CD4-positive, alpha-beta T cell treated with Interleukin-4 for 4 hours (primary cell): Measurements from ENCODE around the gene SMIM5.

Source experiments
- DNase-seq: peaks from one replicate; pipeline ENCODE4 v3.0.0-alpha.2; 2020

Gene SMIM5

GRCh38 chr17:75604034-75604695, 29.1 kb upstream of the SMIM5 start:
- DNase-seq: no peak

DNA sequence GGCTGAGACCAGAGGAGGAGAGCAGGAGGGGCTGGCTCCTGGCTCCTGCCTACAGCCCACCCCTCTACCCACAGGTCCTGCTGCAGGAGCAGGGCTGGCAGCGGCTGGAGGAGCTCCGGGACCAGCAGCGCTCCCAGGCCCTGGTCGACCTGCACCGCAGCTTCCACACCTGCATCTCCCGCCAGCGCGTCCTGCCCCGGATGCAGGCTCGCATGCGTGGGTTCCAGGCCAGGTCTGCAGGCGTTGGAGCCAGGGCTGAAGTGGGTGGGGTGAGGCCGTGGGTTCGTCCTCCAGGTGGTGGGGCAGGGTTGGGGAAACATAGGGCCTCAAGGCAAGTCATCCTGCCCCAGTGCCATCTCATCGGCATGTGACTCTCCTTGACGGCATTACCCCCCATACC, 27.4 kb upstream of the SMIM5 start:
- DNase-seq: no peak

DNA sequence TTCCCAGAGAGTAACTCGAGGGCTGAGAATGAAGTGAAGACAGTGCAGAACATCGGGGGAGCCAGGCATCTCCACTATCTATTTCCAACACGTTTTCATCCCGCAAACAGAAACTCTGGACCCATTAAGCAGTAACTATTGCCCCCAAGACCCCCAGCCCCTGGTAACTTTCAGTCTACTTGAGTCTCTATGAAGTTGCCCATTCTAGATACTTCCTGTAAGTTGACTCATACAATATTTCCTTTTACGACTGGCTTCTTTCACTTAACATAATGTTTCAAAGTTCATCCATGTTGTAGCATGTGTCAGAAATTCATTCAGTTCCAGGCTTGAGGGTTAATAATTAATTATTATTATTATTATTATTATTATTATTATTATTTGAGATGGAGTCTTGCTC, 26.1 kb upstream of the SMIM5 start:
- DNase-seq: no peak

- no peak for DNase-seq
Measured at GRCh38 chr17:75610103-75610984, 22.9 kb upstream of the SMIM5 start.

DNA sequence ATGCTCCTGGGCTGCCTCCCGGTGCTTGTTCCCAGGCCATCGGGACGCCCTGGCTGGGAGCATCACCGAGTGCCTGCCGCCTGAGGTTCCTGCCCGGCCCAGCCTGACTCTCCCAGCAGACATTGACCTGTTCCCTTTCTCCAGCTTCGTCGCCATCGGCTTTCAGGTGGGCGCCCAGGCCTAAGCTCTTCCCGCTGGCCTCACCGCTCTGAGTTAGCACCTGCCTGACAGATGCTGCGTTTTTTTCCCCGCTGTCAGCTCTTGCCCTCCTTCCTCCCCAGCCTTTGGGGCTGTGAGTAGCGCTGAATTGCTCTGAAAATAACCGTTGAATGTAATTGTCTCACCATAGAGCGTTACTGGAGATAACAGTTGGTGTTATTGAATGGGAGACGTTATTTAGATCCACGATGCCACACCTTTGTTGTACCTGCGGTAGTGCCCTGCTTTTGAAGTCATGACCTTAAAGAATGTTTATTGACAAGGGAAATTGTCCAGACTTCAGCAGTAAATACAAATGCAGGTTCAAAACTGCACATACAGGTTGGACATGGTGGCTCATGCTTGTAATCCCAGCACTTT, 21.3 kb upstream of the SMIM5 start:
- DNase-seq: no peak

DNA sequence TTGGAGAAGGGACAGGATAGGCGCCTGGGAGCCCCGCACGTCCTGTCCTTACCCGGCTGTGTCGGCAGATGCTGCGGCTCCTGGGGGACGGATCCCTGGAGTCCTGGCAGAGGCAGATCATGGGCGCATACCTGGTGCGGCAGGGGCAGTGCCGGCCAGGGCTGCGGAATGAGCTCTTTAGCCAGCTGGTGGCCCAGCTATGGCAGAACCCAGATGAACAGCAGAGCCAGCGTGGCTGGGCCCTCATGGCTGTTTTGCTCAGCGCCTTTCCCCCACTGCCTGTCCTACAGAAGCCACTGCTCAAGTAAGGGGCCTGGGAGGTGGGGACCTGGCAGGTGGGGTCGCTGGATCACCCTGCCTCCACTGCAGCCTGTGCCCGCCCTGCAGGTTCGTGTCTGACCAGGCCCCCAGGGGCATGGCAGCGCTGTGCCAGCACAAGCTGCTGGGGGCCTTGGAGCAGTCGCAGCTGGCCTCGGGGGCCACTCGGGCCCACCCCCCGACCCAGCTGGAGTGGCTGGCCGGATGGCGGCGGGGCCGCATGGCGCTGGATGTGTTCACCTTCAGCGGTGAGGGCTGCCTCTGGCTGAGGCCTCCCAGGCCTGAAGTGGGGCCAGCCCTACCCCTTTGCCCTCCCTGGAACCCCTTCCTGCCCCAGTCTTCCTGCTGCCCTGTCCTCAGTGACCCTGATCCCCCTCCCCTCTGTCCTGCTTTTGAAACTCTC, 20.2 kb upstream of the SMIM5 start:
- DNase-seq: no peak

- DNase-seq: no peak
Measured at GRCh38 chr17:75614006-75614405, 19.2 kb upstream of the SMIM5 start.

GRCh38 chr17:75614556-75615270, 18.5 kb upstream of the SMIM5 start:
- no peak for DNase-seq

- no peak for DNase-seq
Measured at GRCh38 chr17:75615301-75615700, 17.9 kb upstream of the SMIM5 start.

- DNase-seq: no peak
Measured at GRCh38 chr17:75616521-75617122, 16.6 kb upstream of the SMIM5 start.

DNA sequence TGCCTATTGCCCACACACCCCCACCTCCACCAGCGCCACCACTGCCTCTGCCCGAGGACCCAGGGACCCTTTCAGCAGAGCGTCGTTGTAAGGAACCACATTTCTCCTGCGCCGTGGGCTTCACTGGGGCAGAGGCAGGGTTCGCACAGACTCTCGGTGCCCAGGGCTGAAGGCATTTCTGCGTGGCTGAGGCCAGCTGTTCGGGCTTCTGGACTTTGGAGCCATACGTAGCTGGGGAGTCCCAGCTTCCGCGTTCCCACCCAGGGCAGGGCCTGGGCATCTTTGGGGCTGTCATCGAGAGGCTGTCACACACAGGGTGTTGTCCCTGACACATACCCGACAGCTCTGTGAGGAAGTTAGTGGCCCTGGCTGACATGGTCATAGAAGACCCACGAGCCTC, 16.0 kb upstream of the SMIM5 start:
- DNase-seq: no peak

DNA sequence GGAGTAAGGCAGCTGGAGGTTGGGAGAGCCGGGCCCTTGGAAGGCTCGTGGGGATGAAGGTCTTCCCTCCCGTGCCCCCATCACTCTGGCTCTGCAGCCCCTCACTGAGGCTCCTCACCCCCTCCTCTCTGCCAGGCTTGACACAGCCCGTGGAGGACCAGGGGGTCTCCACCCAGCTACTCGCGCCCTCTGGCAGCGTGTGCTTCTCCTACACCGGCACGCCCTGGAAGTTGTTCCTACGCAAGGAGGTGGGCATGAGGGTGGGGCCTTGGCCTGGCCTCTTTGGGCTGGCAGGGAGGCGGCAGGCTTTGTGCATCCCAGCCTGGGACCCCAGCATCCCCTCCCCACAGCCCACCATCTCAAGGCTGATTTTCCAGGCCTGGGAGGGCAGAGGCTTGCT, 15.6 kb upstream of the SMIM5 start:
- no peak for DNase-seq

- no peak for DNase-seq
Measured at GRCh38 chr17:75619506-75620431, 13.5 kb upstream of the SMIM5 start.

- no peak for DNase-seq
Measured at GRCh38 chr17:75621489-75621888, 11.7 kb upstream of the SMIM5 start.

DNA sequence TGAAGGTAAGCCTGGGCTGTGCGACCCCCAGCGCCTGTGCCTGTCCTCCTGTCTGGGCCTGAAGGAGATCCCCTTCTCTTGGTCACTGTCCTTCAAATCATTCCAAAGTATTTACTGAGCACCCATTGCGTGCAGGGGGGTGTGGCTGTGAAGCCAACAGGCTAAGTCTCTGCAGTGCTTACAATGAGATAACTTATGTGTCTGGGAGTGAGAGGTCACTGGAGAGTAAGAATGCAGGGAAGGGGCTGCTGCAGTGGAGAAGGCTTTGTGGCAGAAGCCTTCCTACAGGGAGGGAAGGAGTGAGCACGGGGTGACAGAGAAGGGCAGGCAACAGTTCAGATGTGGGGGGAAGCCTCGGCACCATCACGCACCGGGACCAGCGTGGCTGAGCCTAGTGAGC, 11.2 kb upstream of the SMIM5 start:
- no peak for DNase-seq

DNA sequence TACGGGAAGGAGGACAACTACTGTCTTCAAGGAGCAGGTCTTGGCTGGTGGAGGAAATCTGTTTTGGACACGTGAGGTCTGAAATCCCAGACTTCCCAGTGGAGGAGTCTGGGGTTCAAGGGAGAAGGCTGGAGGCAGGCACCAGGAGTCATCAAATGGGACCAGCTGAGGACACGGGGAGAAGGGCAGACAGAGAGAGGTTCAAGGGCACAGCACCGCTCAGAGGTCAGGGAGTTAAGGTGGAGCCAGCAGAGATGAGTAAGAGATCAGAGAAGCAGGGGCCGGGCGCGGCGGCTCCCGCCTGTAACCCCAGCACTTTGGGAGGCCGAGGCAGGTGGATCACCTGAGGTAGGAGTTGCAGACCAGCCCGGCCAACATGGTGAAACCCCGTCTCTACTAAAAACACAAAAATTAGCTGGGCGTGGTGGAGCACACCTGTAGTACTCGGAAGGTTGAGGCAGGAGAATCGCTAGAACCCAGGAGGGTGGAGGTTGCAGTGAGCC, 10.4 kb upstream of the SMIM5 start:
- no peak for DNase-seq

DNA sequence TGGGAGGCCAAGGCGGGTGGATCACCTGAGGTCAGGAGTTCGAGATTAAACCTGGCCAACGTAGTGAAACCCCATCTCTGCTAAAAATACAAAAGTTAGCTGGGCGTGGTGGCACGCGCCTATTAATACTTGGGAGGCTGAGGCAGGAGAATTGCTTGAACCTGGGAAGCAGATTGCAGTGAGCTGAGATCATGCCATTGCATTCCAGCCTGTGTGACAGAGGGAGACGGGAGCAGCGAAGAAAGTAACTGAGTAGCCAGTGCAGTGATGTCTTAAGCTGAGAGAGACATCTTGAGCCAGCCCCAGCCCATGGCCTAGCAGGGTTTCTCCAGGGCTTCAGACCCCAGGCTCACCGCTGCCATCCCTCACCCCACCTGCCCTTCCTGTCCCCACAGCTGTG, 9.8 kb upstream of the SMIM5 start:
- DNase-seq: no peak

DNA sequence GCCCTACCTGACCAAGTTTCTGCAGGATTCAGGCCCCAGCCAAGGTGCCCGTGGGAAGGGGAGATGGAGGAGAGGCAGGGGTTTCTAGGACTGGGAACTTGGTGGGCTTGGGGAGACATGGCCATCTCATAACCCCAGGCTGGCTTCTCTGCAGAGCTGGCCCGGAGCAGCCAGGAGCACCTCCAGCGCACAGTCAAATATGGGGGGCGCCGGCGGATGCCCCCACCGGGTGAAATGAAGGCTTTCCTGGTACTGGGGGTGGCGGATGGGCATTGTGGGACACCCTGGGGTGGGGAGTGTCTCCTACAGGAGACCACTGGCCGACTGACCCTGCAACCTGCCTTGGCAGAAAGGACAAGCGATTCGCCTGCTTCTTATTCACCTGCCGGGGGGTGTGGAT, 9.2 kb upstream of the SMIM5 start:
- no peak for DNase-seq

DNA sequence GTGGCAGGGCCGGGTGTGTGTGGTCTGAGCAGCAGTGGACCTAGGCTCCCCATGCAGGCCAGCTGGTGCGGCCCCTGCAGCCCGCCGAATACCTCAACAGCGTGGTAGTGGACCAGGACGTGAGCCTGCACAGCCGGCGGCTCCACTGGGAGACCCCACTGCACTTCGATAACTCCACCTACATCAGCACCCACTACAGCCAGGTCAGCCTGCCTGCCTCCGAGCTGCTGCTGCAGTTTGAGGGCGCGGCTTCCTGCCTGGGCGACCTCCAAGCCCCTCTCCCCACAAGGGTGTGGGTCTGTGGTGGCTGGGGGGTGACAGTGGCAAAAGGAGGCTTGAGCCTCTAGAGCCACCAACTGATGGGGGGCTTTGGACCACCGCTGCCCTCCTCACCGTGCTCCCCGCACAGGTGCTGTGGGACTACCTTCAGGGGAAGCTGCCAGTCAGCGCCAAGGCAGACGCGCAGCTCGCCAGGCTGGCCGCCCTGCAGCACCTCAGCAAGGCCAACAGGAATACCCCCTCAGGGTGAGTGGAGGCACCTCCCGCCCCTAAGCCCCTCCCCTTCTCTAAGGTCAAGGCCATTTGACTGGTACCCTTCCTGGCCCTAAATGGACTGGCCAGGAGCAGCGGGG, 8.4 kb upstream of the SMIM5 start:
- DNase-seq: no peak

DNA sequence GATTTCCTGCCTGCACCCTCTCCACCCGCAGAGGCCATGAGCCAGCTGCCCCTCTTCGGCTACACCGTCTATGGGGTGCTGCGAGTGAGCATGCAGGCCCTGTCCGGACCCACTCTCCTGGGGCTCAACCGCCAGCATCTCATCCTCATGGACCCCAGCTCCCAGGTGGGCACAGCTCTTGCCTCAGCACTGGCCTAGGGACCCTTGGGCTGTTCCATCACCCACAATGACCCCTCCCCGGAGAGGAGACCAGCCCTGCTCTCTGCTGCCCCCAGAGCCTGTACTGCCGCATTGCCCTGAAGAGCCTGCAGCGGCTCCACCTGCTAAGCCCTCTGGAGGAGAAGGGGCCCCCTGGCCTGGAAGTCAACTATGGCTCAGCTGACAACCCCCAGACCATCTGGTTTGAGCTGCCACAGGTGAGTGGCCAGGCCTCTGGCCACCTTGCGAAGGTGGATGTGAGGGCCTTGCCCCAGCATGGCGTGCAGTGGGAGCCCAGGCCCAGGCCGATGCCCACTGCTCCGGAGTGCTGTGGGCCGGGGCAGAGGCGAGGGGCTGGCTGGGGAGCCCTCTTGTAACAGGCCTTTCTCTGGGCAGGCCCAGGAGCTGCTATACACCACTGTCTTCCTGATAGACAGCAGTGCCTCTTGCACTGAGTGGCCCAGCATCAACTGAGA, 7.3 kb upstream of the SMIM5 start:
- no peak for DNase-seq
